Urinary bladder (tissue), 4 donors: ENCODE results near the gene PIK3C2G. TPM values are rescaled to one million over a fixed set of nuclear protein-coding genes. Genes with fewer than 3 reads are reported as not detected.

Source experiments
- DNase-seq: peaks from one replicate; pipeline ENCODE4 v3.0.0-alpha.2; 2015; ENCODE audit errors: extremely low spot score
- H3K27ac ChIP-seq: one replicate; pipeline ENCODE4 v1.5.1; 2013; ENCODE audit warnings: low read depth, mild to moderate bottlenecking, moderate library complexity
- H3K36me3 ChIP-seq: one replicate; pipeline ENCODE4 v1.6.1; 2013; ENCODE audit warnings: mild to moderate bottlenecking, moderate library complexity; ENCODE audit not compliant: insufficient read depth
- H3K4me1 ChIP-seq: one replicate; pipeline ENCODE4 v1.6.1; 2013; ENCODE audit warnings: mild to moderate bottlenecking, moderate library complexity; ENCODE audit not compliant: insufficient read depth
- H3K4me3 ChIP-seq: one replicate; pipeline ENCODE4 v1.5.1; 2013; ENCODE audit warnings: low read depth, low read length
- WGBS: extraction: QIAGEN DNeasy Blood & Tissue Kit; methylation state at CpG from one replicate; pipeline ENCODE4 v1.1.7; 2013; 5-methylcytosine and 5-hydroxymethylcytosine counted together
- polyA plus RNA-seq: library from polyadenylated mRNA; stranded (reverse); fragments of 200-250 nt; gene quantifications from one replicate; pipeline ENCODE4 v1.2.3, GENCODE V29; 2013
- total RNA-seq: library from RNA; depleted of rRNA; stranded (reverse); fragments of >200 nt; gene quantifications from one replicate; pipeline ENCODE4 v1.2.3, GENCODE V29; 2014
- donor health status: healthy with polysubstance abuse.
- donor health status: healthy.

Gene PIK3C2G
- total and polyA plus RNA-seq, 2 donors = 0.03 to 1.2 TPM

- no peaks in the 10 kb centered on the region for H3K36me3 ChIP-seq
- no peak overlapping the region for H3K27ac ChIP-seq
- DNase-seq = no peak
- 84% methylated on average over 1 of the region's 1 CpG for WGBS
- no peaks in the 10 kb centered on the region for H3K4me1 ChIP-seq
- no peak overlapping the region for H3K4me3 ChIP-seq
Observed at GRCh38 chr12:18559242-18559641, 297.9 kb downstream of the PIK3C2G start.

GRCh38 chr12:18562531-18562930, 301.2 kb downstream of the PIK3C2G start:
- H3K4me3 ChIP-seq = no peak overlapping the region
- H3K4me1 ChIP-seq = no peaks in the 10 kb centered on the region
- WGBS = 52% methylated on average over 4 of the region's 4 CpGs
- DNase-seq = no peak
- no peak overlapping the region for H3K27ac ChIP-seq
- no peaks in the 10 kb centered on the region for H3K36me3 ChIP-seq

- no peaks in the 10 kb centered on the region for H3K36me3 ChIP-seq
- 69% methylated on average over 1 of the region's 1 CpG for WGBS
Observed at GRCh38 chr12:18564306-18564705, 303.0 kb downstream of the PIK3C2G start.

GRCh38 chr12:18567787-18568186, 306.5 kb downstream of the PIK3C2G start:
- DNase-seq = no peak
- 86% methylated on average over 2 of the region's 2 CpGs for WGBS
- no peaks in the 10 kb centered on the region for H3K36me3 ChIP-seq
- no peaks in the 10 kb centered on the region for H3K4me1 ChIP-seq
- H3K4me3 ChIP-seq = no peak overlapping the region
- no peak overlapping the region for H3K27ac ChIP-seq

More at GRCh38 chr12:18564306-18564705, 303.0 kb downstream of the PIK3C2G start:
- Histone ChIP-seq H3K4me1 (no peaks in the 10 kb centered on the region), H3K4me3 (no peak overlapping the region), H3K27ac (no peak overlapping the region)
- no peak for DNase-seq

- H3K27ac ChIP-seq = no peak overlapping the region
- no peaks in the 10 kb centered on the region for H3K4me1 ChIP-seq
- 95% methylated on average over 4 of the region's 4 CpGs for WGBS
- no peaks in the 10 kb centered on the region for H3K36me3 ChIP-seq
- no peak overlapping the region for H3K4me3 ChIP-seq
- DNase-seq = no peak
Observed at GRCh38 chr12:18570543-18570942, 309.2 kb downstream of the PIK3C2G start.

- H3K27ac ChIP-seq = no peak overlapping the region
- 71% methylated on average over 1 of the region's 1 CpG for WGBS
- no peak for DNase-seq
- H3K4me3 ChIP-seq = no peak overlapping the region
- H3K36me3 ChIP-seq = no peaks in the 10 kb centered on the region
- no peaks in the 10 kb centered on the region for H3K4me1 ChIP-seq
Observed at GRCh38 chr12:18576104-18576626, 314.8 kb downstream of the PIK3C2G start.

GRCh38 chr12:18576648-18577047, 315.3 kb downstream of the PIK3C2G start:
- no peak for DNase-seq
- WGBS = 92% methylated on average over 1 of the region's 1 CpG
- no peaks in the 10 kb centered on the region for H3K4me1 ChIP-seq
- no peak overlapping the region for H3K27ac ChIP-seq
- no peak overlapping the region for H3K4me3 ChIP-seq
- no peaks in the 10 kb centered on the region for H3K36me3 ChIP-seq

GRCh38 chr12:18578191-18578590, 316.9 kb downstream of the PIK3C2G start:
- Histone ChIP-seq H3K4me1 (no peaks in the 10 kb centered on the region), H3K27ac (no peak overlapping the region), H3K4me3 (no peak overlapping the region), H3K36me3 (no peaks in the 10 kb centered on the region)
- no peak for DNase-seq
- WGBS = 48% methylated on average over 1 of the region's 1 CpG

GRCh38 chr12:18580291-18580690, 319.0 kb downstream of the PIK3C2G start:
- Histone ChIP-seq H3K36me3 (no peaks in the 10 kb centered on the region), H3K27ac (no peak overlapping the region), H3K4me1 (no peaks in the 10 kb centered on the region), H3K4me3 (no peak overlapping the region)
- 34% methylated on average over 3 of the region's 3 CpGs for WGBS
- DNase-seq = peak; percentile 54

- Histone ChIP-seq H3K27ac (no peak overlapping the region), H3K4me1 (no peaks in the 10 kb centered on the region), H3K4me3 (no peak overlapping the region), H3K36me3 (no peaks in the 10 kb centered on the region)
- peak; percentile 5 for DNase-seq
- 17% methylated on average over 2 of the region's 2 CpGs for WGBS
Observed at GRCh38 chr12:18580706-18581105, 319.4 kb downstream of the PIK3C2G start.

GRCh38 chr12:18581232-18581962, 320.1 kb downstream of the PIK3C2G start:
- DNase-seq = no peak
- Histone ChIP-seq H3K36me3 (no peaks in the 10 kb centered on the region), H3K27ac (no peak overlapping the region), H3K4me3 (no peak overlapping the region), H3K4me1 (no peaks in the 10 kb centered on the region)
- 56% methylated on average over 2 of the region's 2 CpGs for WGBS

GRCh38 chr12:18583655-18584054, 322.3 kb downstream of the PIK3C2G start:
- Histone ChIP-seq H3K4me1 (no peaks in the 10 kb centered on the region), H3K27ac (no peak overlapping the region), H3K4me3 (no peak overlapping the region), H3K36me3 (no peaks in the 10 kb centered on the region)
- no peak for DNase-seq

- Histone ChIP-seq H3K4me3 (no peak overlapping the region), H3K4me1 (no peaks in the 10 kb centered on the region), H3K36me3 (no peaks in the 10 kb centered on the region), H3K27ac (no peak overlapping the region)
- DNase-seq = no peak
Observed at GRCh38 chr12:18586581-18586980, 325.3 kb downstream of the PIK3C2G start.

GRCh38 chr12:18589316-18589715, 328.0 kb downstream of the PIK3C2G start:
- no peaks in the 10 kb centered on the region for H3K36me3 ChIP-seq
- no peak overlapping the region for H3K27ac ChIP-seq
- H3K4me3 ChIP-seq = no peak overlapping the region
- no peak for DNase-seq
- no peaks in the 10 kb centered on the region for H3K4me1 ChIP-seq
